Esophagus muscularis mucosa (tissue), 4 donors: ENCODE results near the gene DLG5. TPM values are rescaled to one million over a fixed set of nuclear protein-coding genes. Genes with fewer than 3 reads are reported as not detected.

Experiments
- DNase-seq: peaks from one replicate; pipeline ENCODE4 v3.0.0-alpha.2; 2017; ENCODE audit errors: extremely low spot score
- H3K27ac ChIP-seq, 4 donors: fragments of 200-600 bp; sonication (generic); replicated peaks in 1 of 4; 1 replicate in 3 of 4; 2 replicates in 1 of 4; pipeline ENCODE4 v1.5.1; 2016 to 2019; ENCODE audit warnings: mild to moderate bottlenecking in 1 of 4
- H3K27me3 ChIP-seq, 4 donors: fragments of 200-600 bp; sonication (generic); one replicate each; pipeline versions ENCODE4 v1.5.1 to v1.6.0; 2016 to 2019
- H3K36me3 ChIP-seq, 4 donors: fragments of 200-600 bp; sonication (generic); one replicate each; pipeline ENCODE4 v1.5.1; 2016 to 2019
- H3K4me1 ChIP-seq, 4 donors: fragments of 200-600 bp; sonication (generic); one replicate each; pipeline ENCODE4 v1.5.1; 2016 to 2019
- H3K4me3 ChIP-seq, 4 donors: fragments of 200-600 bp; sonication (generic); 1 replicate in 2 of 4; 2 replicates in 2 of 4; pipeline ENCODE4 v1.5.1; 2016 to 2019; ENCODE audit warnings: mild to moderate bottlenecking in 4 of 4, moderate library complexity in 1 of 4
- H3K9me3 ChIP-seq, 4 donors: fragments of 200-600 bp; sonication (generic); 1 replicate in 3 of 4; 2 replicates in 1 of 4; pipeline ENCODE4 v1.5.1; 2016 to 2019
- CTCF ChIP-seq, 3 experiments: fragments of 200-600 bp in 2 of 3; fragments of 450-650 bp in 1 of 3; sonication (generic) in 2 of 3; IDR thresholded peaks; one replicate each; pipeline ENCODE4 v1.5.1; 2017 to 2019; ENCODE audit warnings: antibody characterized with exemption in 3 of 3, mild to moderate bottlenecking in 2 of 3, moderate library complexity in 1 of 3
- EP300 ChIP-seq: sonication (generic); formaldehyde crosslinking; IDR thresholded peaks from one replicate; pipeline ENCODE4 v1.6.1; 2017; ENCODE audit warnings: antibody characterized with exemption
- POLR2A ChIP-seq: fragments of 450-650 bp; IDR thresholded peaks from one replicate; pipeline ENCODE4 v1.6.1; 2017; ENCODE audit warnings: antibody characterized with exemption, moderate library complexity, mild to moderate bottlenecking, low read depth
- POLR2AphosphoS5 ChIP-seq, 2 donors: sonication (generic); formaldehyde crosslinking; IDR thresholded peaks; one replicate each; pipeline ENCODE4 v1.6.1; 2017; ENCODE audit warnings: antibody characterized with exemption in 2 of 2
- WGBS: methylation state at CpG from one replicate; pipeline ENCODE4 v1.1.5; 2018; 5-methylcytosine and 5-hydroxymethylcytosine counted together
- intact Hi-C: fragments of 100-400 bp; cut with DNase I; formaldehyde crosslinking; loops from one replicate; pipeline ENCODE4 v1.15.1; 2023
- total RNA-seq, 4 donors: library from RNA; depleted of rRNA; stranded (reverse); fragments of >200 nt; gene quantifications; one replicate each; pipeline versions ENCODE4 v1.1.0 to v1.2.1, GENCODE V29; 2016

The DLG5 gene
- total RNA-seq, 4 donors from 2014 or later, result 55.7 to 120 (median 76.6) TPM

DNA sequence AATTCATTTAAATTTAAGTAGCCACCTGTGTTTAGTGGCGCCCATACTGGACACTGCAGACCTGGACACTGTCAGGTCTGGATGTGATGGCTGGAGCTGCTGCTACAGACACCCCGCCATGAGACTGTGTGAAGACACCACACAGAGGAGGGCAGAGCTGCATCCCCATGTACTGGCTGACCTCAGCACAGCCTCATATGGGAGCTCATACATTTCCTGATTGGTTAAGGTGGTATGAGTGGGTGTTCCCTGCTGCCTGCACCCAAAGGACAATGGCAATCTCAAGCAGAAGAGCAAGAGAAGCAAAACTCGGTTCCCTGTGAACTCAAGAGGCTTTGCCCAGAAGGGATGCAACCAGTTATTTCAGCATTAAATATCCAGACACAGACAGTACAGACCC lies 60.0 kb downstream of the DLG5 start:
- Histone ChIP-seq H3K27me3 (no peaks in the 10 kb centered on the region), H3K9me3 (no peaks in the 10 kb centered on the region), H3K36me3 (peaks cover 0 to 33% (median 18%) of the 10 kb centered on the region in 4 donors), H3K4me1 (peaks cover 0 to 93% (median 70%) of the 10 kb centered on the region in 4 donors), H3K27ac (peak overlapping the region in 2 of 4 donors; percentile 13 to 60), H3K4me3 (no peak overlapping the region)
- no peak for DNase-seq
- intact Hi-C loops, result no loop called here
- TF ChIP-seq EP300, result no peak
- TF ChIP-seq CTCF (IDR thresholded peaks at IDR 0.05), result no peak
- no peak for TF ChIP-seq POLR2AphosphoS5 (IDR thresholded peaks at IDR 0.05)
- TF ChIP-seq POLR2A, result no peak
- 98% methylated on average over 3 of the region's 3 CpGs for WGBS

GRCh38 chr10:77865580-77866324 lies 60.8 kb downstream of the DLG5 start:
- Histone ChIP-seq H3K27ac (peak overlapping the region in 3 of 4 donors; percentile 37 to 60 (median 49)), H3K4me1 (peaks cover 0 to 93% (median 69%) of the 10 kb centered on the region in 4 donors)
- intact Hi-C loops, result no loop called here

GRCh38 chr10:77864151-77864851 lies 62.3 kb downstream of the DLG5 start:
- WGBS, result 88% methylated on average over 6 of the region's 11 CpGs
- peak overlapping the region in 3 of 4 donors; percentile 15 to 60 (median 37) for H3K27ac ChIP-seq
- intact Hi-C loops, result no loop called here

More at GRCh38 chr10:77865580-77866324, 60.8 kb downstream of the DLG5 start:
- Histone ChIP-seq H3K4me3 (no peak overlapping the region), H3K36me3 (peaks cover 0 to 33% (median 18%) of the 10 kb centered on the region in 4 donors), H3K9me3 (no peaks in the 10 kb centered on the region), H3K27me3 (no peaks in the 10 kb centered on the region)
- WGBS, result 63% methylated on average over 17 of the region's 17 CpGs
- no peak for DNase-seq
- TF ChIP-seq EP300, result no peak
- TF ChIP-seq POLR2A, result no peak
- no peak for TF ChIP-seq POLR2AphosphoS5 (IDR thresholded peaks at IDR 0.05)
- no peak for TF ChIP-seq CTCF (IDR thresholded peaks at IDR 0.05)

DNA sequence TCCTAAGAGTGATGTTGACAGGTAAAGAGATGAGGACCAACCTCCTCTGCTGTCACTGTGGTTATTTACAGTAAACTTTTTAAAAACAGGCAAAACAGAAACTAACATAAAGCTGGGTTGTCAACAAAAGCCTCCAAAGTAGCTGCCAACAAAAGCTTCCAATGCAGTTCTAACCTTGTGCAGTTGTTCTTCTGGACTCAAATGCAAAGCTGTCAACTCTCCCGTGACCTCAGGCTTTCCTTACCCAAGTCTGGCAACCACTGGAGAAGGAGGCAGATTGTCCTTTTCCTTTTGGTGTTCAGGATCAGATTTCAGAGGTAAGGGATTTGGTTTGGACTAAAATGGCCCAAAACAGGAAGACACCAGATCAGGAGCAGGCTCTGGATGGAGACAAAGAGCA lies 63.1 kb downstream of the DLG5 start:
- Histone ChIP-seq H3K27ac (peak overlapping the region in 2 of 4 donors; percentile 15 to 60), H3K4me3 (no peak overlapping the region), H3K27me3 (no peaks in the 10 kb centered on the region), H3K36me3 (peaks cover 0 to 38% (median 18%) of the 10 kb centered on the region in 4 donors), H3K4me1 (peaks cover 0 to 70% (median 49%) of the 10 kb centered on the region in 4 donors), H3K9me3 (no peaks in the 10 kb centered on the region)
- DNase-seq, result no peak
- TF ChIP-seq CTCF (IDR thresholded peaks at IDR 0.05) (no peak), EP300 (no peak), POLR2AphosphoS5 (IDR thresholded peaks at IDR 0.05) (no peak), POLR2A (no peak)
- intact Hi-C loops, result no loop called here
- 63% methylated on average over 1 of the region's 1 CpG for WGBS

More at GRCh38 chr10:77864151-77864851, 62.3 kb downstream of the DLG5 start:
- no peak for TF ChIP-seq POLR2A
- no peak for TF ChIP-seq CTCF (IDR thresholded peaks at IDR 0.05)
- TF ChIP-seq EP300, result no peak
- no peak for TF ChIP-seq POLR2AphosphoS5 (IDR thresholded peaks at IDR 0.05)
- Histone ChIP-seq H3K27me3 (no peaks in the 10 kb centered on the region), H3K4me1 (peaks cover 0 to 79% (median 55%) of the 10 kb centered on the region in 4 donors), H3K36me3 (peaks cover 0 to 37% (median 18%) of the 10 kb centered on the region in 4 donors), H3K4me3 (no peak overlapping the region), H3K9me3 (no peaks in the 10 kb centered on the region)
- no peak for DNase-seq
